GM18517 (cell line): ENCODE data around the gene REV1.
"Not testable (repeated sequence)": the region's sequence is repeated elsewhere in the genome, so short reads cannot be mapped to it uniquely, and the experiment has no call there.

ENCODE experiments used
- ATAC-seq: cut with Tn5 transposase; IDR thresholded peaks from one replicate; pipeline ENCODE4 v1.9.1; 2021; ENCODE audit warnings: mild to moderate bottlenecking, moderate library complexity; ENCODE audit not compliant: unreplicated experiment

The REV1 gene

DNA sequence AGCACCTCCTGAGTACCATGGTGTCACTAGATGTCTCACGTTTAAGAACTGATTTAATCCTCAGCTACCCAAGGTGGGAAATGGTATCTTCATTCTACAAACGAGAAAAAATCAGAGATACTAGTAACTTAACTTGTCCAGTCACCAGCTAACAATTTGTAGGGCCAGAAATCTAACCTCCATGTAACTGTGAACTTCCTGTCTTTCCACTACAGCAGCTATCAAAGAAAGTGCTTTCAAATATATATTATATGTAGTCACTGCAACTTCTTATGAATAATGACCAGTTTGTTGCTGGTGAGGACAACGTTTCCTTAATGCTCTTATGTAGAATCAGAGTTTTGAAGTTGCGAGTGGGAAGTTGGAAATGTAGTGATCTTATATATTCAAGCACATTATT is 1.9 kb downstream of the REV1 start:
- ATAC-seq: no peak

- ATAC-seq: no peak
These were observed 4.0 kb downstream of the REV1 start for GRCh38 chr2:99485824-99486223.

GRCh38 chr2:99485411-99485810 is 4.4 kb downstream of the REV1 start:
- ATAC-seq: no peak

DNA sequence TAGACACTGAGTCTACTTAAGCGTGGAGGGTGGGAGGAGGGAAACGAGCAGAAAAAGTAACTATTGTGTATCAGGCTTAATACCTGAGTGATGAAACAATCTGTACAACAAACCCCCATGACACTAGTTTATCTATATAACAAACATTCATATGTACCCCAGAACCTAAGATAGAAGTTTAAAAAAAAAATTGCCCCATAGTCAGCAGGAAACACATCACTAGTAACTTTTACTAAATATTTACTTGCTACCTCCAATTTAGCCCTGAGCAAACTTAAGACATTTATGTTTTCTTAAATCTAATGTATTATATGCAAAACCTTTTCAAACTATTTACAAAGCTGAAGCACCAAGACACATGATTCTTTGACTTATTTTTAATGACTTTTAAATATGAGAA is 5.6 kb downstream of the REV1 start:
- ATAC-seq: no peak

DNA sequence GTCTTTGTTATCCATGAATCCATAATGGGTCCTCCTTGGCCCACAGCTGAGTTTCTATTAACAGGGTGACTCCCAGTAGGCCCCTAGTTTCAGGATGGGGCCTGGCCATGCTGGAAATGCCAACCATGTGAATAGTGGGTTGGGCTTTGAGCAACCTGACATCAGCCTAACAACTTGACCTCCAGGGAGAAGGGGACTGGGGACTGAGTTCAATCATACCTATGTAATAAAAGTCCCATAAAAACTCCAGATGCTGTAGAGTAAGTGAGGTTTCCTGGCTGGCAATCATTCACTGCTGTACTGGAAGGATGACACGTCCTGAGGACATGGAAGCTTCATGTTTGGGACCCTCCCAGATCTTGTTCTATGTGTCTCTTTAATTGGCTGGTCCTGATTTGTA is 7.9 kb downstream of the REV1 start:
- no peak for ATAC-seq

DNA sequence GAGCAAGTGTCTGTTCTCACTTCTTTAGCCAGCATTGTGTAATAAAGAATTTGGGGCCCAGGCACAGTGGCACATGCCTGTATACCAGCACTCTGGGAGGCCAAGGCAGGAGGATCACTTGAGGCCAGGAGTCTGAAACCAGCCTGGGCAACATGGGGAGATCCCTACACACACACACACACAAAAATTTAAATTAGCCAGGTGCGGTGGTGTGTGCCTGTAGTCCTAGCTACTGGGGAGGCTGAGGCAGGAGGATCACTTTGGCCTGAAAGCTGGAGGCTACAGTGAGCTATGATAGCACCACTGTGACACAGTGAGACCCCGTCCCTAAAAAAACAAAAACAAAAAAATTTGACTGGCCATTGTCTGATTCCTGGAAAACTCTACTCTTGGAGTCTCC is 8.3 kb downstream of the REV1 start:
- no peak for ATAC-seq

DNA sequence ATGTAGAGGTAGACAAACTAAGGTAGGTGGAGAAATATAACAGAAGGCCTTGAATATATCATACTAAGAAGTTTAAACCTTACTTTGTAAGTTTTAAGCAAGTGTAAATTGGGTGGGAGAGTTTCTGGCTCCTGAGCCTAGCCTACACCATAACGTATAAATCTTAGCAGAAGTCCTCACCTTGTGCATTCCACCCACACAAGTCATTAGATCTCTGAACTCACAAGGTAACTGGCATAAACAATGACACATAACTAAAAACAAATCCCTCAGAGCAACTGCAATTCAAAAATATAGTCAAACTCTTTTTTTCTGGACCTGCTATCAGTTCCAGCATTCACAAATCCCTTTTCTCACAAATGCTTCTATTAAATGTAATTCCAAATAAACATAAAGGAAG is 9.4 kb downstream of the REV1 start:
- no peak for ATAC-seq

- ATAC-seq: no peak
These were observed 11.2 kb downstream of the REV1 start for GRCh38 chr2:99478632-99479031.

GRCh38 chr2:99477054-99477453 is 12.8 kb downstream of the REV1 start:
- no peak for ATAC-seq

DNA sequence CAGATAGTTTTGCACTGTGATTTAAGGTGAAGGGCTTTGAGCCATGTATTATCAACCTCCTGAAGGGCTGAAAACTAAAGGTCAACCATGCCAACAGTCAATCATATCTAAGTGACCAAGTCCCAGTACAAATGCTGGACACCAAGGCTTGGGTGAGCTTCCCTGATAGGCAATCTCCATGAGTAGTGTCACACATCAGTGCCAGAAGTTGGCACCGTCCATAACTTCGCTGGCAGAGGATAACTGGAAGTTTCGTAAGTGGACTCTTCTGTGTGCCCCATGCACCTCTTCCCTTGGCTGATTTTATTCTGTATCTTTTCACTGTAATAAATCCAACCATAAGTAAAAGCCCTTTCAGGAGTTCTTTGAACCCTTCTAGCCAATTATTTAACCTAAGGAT is 13.2 kb downstream of the REV1 start:
- ATAC-seq: no peak

DNA sequence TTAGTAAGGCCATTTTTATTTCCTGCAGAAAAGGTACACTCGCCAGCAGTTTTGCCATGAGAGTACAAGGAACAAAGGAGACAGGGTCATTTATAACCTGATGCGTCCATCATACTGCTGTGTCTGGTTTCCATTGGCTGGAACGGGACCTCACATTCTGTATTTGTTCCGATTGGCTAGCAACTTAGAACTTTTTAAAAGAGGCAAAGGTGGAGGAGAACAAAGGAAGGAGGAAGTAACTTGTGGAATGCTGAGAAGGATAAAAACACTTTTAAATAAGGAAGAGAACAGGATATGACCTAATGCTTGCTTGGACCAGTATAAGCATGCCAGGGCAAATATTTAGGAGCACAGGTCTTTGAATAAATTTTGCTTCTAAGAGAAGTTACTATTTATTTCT is 14.7 kb downstream of the REV1 start:
- not testable (repeated sequence) for ATAC-seq

DNA sequence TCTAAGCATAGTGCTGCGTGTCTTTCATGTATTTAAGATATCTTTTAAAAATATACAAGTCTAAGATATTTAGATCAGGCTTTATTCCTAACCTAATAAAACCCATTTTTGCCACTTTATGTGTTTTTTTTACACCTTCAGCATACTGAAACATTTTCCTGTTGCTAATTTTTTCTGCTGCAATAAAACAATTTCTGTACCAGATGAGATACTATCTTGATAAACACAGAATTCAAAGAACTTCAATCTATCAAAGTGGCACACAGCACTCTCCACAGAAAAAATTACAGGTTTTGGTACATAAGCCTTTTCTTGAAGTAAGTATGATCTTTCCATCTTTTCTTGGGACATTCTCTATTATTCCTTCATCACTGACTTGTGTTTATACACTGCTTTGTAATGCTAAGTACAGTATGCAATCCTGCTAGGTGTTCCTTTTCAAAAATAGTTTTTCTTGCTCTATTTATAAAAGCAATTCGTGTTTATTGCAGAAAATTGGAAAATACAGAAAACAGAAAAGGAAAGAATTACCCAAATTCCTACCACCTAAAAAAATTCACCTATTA is 16.2 kb downstream of the REV1 start:
- ATAC-seq: no peak

DNA sequence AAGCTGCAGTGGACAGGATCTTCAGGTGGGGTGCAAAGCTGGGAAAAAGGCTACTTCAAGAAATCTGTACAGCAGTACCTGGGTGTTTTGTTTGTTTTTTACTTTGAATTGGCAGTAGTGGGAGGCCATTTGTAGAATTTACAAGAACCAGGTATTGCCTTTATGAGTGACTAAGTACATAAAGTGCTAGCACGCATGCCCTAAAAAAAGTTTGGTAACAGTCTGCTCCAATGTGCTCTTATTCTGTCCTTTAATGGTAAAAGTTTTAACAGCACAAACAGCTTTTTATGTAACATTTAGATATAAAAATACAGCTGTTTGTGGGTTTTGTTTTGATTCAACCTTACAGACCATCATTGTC is 17.2 kb downstream of the REV1 start:
- ATAC-seq: no peak

DNA sequence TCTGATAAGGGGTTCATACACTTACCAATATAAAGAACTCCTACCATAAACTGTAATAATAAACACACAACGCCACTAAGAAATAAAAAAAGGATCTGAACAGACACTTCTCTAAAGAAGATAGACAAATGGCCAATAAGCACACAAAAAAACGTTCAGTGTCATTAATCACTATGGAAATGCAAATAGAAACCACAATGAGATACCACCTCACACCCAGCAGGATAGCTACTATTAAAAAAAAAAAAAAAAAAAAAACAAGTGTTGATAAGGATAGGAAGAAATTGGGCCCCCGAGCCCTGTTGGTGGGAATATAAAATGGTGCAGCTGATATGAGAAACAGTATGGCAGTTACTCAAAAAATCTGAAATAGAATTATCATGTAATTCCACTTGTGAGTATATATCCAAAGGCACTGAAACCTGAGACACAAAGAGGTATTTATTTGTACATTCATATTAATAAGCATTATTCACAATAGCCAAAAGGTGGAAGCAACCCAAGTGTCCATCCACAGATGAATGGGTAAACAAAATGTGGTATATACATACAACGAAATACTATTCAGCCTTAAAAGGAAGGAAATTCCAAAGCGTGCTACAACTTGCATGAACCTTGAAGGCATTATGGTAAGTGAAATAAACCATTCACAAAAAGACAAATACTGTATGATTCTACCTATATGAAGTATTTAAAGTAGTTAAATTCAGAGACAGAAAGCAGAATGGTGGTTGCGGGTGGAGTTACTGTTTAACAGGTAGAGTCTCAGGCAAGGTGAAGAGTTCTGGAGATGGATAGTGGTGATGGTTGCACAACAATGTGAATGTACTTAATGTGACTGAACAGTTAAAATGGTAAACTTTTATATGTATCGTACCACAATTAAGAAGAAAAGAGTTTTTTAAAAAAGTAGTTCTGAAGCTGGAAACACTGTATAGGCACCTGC is 17.9 kb downstream of the REV1 start:
- no peak for ATAC-seq

- no peak for ATAC-seq
These were observed 18.9 kb downstream of the REV1 start for GRCh38 chr2:99470957-99471356.

- ATAC-seq: not testable (repeated sequence)
These were observed 19.4 kb downstream of the REV1 start for GRCh38 chr2:99470459-99470858.

GRCh38 chr2:99469394-99469793 is 20.4 kb downstream of the REV1 start:
- no peak for ATAC-seq

DNA sequence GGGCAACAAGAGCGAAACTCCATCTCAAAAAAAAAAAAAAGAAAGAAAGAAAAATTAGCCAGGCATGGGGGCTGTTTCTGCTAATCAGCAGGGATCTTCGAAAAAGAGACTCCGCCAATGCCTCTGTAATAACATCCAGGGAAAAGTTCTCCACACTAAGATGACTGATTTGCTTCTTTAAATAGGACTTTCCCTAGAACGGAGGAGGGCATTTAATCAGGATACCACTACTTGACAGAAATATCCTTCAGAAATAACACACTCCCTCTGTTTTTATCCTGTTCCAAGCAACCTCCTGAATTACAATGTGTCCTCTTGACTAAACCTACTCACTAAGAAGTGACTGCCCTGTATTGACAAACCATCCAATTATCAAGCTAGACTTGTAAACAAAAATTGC is 21.7 kb downstream of the REV1 start:
- no peak for ATAC-seq

DNA sequence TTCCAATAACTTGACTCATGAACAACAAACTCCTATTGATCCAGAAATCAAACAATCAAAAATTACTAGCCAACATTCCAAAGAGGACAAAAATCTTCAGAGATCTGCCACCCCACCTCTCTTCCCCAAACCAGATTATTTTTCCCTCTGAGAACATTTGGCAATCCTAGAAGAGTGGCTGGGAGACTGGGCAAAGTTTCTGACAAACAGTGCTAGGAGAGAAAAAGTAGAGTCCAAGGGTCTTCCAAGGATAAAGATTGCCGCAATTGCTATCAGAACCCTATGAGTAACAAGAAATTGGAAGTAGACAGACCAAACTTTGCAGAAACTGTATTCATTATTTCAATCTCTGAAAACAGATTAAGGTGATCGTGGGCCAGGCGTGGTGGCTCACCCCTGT is 22.4 kb downstream of the REV1 start:
- no peak for ATAC-seq

DNA sequence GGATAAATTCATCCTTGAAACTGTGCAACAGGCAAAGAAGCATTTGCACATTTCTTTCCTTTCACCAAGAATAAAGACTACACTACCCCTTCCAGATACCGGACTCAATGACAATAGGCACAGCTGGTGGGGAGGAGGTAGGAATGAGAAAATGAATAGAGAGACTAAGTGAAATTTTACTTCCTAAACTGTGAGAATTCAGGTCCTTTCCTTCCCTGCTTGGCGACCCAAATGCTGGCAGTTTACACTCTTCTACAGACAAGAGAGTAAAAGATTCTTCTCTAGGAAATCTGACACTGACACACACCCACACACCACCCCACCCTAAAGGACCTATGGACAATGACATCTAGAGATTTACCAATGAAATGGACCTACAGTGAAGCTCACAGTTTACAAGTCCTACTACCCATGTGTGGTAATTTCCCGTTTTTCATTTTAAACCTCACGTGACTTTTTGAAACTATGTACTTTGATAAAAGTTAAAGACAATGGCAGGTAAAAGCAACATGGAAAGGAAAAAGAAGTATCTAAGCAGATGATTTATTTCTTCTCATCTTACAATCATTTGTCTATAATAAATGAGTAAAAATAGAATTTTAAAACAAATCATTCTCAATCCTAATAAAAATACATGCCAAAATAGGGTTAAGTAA is 27.9 kb downstream of the REV1 start:
- ATAC-seq: no peak

GRCh38 chr2:99458529-99458928 is 31.3 kb downstream of the REV1 start:
- ATAC-seq: no peak

DNA sequence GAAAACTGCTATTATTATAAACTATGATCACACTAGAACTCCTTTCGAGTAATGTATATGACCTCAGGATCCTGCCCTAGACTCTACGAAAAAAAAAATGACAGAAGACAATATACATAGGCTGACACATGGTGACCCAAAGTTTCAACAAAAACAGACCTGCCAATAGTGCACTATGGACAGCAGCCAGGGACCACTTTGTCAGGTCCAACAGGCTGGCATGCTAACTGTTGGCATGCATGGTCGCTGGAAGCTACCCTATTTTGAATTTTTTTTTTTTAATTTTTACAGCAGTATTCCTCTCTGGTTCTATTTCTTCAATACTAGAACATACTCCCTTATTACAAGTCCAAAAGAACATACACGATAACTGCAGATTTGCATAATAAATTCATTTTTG is 38.1 kb downstream of the REV1 start:
- ATAC-seq: no peak
